NCI-H2171 (cell line): ENCODE results near the gene ZNF763.
"Not testable (repeated sequence)": the region's sequence is repeated elsewhere in the genome, so short reads cannot be mapped to it uniquely, and the experiment has no call there.

Experiments
- DNase-seq: peaks from one replicate; lab custom pipeline; 2025; lab: John Stamatoyannopoulos, UW

ZNF763 gene

GRCh38 chr19:11973019-11973810, 8.4 kb downstream of the ZNF763 start:
- DNase-seq, result no peak

GRCh38 chr19:11978492-11979100, 13.8 kb downstream of the ZNF763 start:
- DNase-seq, result no peak

- DNase-seq, result no peak
Observed at GRCh38 chr19:11979527-11979926, 14.7 kb downstream of the ZNF763 start.

DNA sequence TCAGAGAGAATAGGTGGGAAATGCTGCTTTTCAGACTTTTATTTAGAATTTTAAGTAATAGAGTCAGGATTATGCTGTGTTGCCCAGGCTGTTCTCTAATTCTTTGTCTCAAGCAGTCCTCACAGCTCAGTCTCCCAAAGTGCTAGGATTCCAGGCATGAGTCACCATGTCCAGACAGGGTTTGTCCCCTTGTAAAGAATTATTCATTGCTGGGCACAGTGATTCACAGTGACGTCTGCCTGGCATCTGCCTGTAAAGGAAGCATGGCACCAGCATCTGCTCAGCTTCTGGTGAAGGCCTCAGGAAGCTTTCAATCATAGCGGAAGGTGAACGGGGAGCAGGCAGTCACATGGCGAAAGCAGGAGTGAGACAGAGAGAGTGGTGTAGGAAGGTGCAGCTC, 17.7 kb downstream of the ZNF763 start:
- no peak for DNase-seq

DNA sequence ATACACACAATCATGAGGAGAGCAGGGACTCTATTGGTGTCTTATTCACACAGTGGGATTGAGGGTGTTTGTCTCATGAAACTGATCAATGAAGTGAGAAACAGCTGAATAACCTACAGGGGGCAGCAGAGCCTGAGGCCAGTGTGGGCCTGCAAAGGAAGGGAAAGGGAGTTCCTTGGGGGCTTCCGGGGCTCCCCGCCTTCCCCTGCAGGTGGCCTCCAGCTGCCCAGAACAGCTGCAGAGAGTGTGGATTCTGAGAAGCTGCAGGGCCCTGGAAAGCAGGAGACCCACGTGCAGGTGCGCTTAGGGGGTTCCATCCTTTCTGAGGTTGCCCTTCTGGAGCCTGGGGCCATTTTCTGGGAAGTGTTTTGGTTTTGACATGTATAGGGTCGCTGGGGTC, 20.1 kb downstream of the ZNF763 start:
- DNase-seq, result no peak

DNA sequence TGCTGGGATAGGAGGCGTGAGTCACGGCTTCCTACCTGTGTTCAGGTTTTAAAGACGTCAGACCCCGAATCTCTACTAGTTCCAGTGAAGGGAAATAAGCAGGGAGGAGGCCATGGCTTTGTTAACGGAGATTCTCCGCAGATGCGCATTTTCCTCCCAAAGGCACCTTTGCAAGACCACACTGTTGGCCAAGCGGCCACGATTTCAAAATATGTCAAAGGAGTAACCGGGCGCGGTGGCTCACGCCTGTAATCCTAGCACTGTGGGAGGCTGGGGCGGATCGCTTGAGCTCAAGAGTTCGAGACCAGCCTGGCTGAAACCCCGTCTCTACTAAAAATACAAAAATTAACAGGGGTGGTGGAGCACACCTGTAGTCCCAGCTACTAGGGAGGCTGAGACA, 21.9 kb downstream of the ZNF763 start:
- DNase-seq, result no peak

DNA sequence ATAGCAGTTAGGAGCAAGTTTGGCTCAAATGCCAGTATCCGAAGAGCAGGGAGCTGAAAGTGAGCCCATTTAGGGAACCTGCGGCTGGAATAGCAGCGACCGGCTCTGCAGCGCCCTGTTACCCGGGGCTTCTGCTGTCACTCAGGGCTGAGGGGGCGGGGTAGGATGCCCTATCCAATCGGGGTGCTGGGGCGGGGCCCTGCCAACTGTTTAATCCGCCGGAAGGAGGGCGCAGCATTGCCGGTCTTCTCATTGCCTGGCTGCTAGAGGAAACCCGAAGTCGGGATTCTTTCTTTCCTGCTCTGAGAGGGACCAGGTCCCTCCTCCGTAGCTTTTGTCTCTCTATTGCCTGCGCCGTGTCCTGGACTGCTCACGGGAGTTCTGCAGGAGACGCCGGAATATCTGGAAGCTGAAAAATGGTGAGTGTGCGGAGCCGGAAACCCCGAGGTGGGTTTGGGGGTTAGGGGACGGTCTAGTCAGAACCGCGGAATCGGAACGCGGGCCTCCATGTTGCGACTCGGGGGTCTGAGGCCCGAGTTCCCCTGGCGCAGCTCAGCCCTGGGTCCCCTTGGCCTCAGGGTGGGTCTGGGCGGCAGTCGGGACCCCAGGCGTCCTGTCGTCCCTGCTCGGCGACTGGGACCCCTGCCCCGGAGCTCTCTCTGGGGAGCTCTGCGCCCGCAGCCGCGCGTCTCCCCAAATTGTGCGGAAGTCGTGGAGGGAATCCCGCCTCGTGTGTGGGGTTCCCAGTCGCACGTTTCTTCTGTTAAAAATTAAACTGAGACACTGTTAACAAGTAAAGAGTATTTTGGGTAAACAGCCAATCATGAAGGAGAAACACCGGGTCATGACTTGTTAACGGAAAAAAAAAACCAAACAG, 22.8 kb downstream of the ZNF763 start:
- peak; percentile 76 for DNase-seq

DNA sequence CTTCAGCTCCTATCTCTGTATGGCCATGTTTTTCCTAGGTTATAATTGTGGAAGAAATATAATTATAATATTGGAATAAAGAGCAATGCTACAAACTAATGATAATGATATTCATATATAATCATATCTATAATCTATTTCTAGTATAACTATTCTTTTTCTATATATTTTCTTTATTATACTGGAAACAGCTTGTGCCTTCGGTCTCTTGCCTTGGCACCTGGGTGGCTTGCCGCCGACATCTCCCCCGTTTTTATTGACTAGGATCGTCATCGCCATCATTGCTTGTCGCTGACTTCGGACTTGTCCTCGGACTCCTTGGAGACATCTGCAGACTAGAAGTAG, 24.2 kb downstream of the ZNF763 start:
- DNase-seq, result no peak

DNA sequence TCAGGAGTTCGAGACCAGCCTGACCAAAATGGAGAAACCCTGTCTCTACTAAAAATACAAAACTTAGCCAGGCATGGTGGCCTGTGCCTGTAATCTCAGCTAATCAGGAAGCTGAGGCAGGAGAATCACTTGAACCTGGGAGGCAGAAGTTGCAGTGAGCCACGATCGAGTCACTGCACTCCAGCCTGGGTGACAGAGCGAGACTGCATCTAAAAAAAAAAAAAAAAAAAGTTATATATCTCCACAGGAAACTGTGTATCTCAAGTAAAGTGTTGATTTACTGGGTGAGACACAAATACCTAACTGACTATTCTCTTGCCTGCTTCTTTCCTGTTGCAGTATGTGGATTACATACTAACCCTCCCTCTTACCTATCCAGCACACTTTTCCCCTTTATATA, 27.1 kb downstream of the ZNF763 start:
- not testable (repeated sequence) for DNase-seq

DNA sequence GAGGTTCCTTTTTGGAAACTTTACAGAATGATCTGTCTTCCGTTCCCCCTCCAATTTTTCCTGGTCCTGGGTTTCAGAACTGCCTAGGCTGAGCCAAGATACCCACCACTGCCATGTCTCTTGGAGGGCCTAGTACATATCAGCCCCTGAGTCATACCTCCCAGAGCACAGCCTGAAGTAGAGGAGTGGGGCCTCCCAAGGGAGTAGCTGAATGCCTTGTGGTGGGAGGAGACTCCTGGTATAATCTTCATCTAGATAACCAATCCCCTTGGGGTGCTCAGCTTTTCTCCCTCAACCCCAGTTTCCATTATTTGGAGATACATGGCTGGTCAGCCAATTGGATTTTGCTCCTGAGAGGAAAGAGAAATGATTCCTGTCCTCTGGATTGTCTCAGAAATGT, 30.3 kb downstream of the ZNF763 start:
- DNase-seq, result no peak

DNA sequence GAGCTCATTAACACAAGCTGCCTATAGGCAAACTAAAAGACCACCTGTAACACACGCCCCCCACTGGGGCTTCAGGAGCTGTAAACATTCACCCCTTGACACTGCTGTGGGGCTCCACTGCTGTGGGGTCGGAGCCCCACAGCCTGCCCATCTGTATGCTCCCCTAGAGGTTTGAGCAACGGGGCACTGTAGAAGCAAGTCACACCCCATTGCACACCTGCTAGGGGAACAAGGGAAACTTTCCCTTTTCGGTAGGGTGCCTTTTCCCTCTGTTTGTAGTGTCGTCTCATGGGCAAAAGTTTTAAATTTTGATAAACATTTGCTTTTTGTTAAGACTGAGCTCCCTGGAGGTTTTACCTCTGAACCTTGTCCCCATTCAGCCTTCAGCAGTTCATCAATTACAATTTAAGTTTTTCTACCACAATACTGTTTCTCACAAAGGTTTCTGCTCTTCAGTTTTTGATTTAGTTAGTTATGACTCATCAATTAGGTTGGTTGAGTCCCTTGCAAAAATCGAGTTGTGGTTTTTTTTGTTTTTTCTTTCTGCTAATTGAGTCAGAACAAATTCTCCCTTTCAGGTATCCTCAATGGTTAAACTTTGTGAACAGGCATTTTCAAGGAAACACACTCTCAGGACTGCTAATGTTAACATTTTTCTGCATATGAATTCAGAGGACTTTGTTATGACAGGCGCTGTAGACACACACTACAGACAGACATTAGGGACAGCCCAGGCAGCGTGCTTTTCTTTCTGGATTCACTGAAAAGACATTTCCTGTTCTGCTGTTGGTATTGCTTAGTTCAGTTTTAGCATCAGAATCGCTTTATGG, 35.5 kb downstream of the ZNF763 start:
- DNase-seq, result no peak

GRCh38 chr19:12015015-12015752, 50.3 kb downstream of the ZNF763 start:
- DNase-seq, result no peak

- no peak for DNase-seq
Observed at GRCh38 chr19:12015753-12016116, 50.9 kb downstream of the ZNF763 start.
